ENCODE results near the gene SEPTIN10.

SEPTIN10 gene

DNA sequence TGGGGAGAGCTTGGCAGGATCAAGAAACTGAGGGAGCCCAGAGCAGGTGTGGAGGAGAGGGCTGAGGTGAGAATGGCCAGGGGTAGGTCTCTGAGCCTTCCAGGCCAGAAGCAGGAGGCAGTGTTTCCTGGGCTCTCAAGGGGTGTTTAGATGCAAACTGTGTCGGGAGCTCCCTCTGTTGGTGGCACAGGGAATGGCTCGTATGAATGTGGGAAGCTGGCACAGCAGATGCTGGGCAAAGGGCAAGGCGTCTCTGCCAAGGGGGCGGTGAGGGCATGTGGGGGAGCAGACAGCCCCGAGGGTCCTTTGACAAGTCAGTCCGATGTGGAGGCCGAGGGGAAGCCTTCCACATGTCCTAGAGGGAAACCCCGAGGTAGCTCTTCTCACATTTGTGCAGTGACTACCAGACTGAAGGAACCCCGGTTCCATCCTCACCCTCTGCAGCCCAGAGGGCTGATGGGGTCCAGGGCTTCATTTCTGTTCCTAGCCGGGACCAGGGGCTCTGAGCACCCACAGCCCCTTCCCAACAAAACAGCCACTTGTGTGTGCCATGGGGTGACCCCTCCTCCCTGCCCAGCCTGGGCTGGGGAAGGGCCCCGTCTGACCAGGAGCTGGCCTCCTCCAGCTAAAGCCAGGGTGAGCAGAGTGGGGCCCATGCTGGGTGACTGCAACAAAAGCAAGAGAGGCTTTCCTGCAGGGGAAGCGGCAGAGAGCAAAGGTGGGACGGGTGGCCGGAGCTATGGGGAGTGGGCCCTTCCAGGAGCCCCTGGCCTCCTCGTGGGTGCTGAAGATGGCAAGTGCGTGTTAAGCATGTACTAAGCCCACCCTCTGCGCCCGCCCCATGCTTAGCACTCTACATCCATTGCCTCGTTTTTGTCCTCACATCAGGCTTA is 103.4 kb downstream of the SEPTIN10 start:
- H3K9me3 ChIP-seq (ENCODE audit: control insufficient read depth, insufficient read depth, low read length): no peaks in the 10 kb centered on the region
- no CpG with 5 or more reads among the region's 19 CpGs for WGBS (ENCODE audit: insufficient coverage, insufficient read length)

DNA sequence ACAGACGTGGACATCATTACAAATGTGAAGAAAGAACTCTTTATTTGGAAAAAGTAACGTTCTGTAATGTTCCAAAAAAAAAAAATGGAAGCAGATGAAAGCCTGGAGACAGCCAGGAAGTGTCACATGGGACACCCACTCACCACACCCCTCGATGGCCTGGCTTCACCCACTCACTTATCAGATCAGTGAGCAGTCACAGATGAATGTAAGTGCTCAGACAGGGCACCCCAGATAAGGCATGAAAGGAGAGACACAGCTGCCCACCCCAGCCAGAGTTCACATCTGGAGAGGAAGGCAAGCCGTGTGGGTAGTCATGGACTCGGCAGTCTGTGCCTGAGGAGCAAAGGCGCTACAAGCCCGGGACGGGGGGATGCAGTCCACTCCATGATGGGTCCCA is 105.2 kb downstream of the SEPTIN10 start:
- no peak overlapping the region for H3K27ac ChIP-seq (ENCODE audit: low read length)
- no CpG with 5 or more reads among the region's 8 CpGs for WGBS (ENCODE audit: insufficient coverage, insufficient read length)

More for the DNA sequence above, 103.4 kb downstream of the SEPTIN10 start:
- H3K27ac ChIP-seq (ENCODE audit: low read length): no peak overlapping the region
- no peaks in the 10 kb centered on the region for H3K27me3 ChIP-seq (ENCODE audit: control insufficient read depth, insufficient read depth, low read length)
- no peaks in the 10 kb centered on the region for H3K36me3 ChIP-seq (ENCODE audit: control insufficient read depth, insufficient read depth, low read length)
- no peak overlapping the region for H3K4me3 ChIP-seq (ENCODE audit: low read length)
- peak; percentile 54 for DNase-seq (ENCODE audit: low read depth, low spot score)
- H3K4me1 ChIP-seq (ENCODE audit: control insufficient read depth, insufficient read depth, low read length): no peaks in the 10 kb centered on the region

DNA sequence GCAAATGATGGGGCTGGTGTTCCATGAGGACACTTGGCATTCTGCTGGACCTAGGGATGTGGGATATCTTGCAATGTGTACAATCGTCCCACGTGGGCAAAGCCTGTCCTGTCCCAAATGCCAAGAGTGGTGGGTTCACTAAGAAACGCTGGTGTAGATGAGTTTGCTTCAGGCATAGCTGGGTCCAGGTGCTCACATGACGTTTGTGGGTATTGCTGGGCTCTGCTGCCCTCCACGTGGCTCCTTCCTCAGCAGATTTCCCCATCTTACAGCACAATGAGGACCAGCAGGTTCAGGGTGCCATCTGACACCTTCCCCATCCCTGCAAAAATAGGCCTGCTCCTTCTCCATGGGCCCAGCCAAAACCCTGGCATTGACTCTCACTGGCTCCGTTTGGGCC is 105.9 kb downstream of the SEPTIN10 start:
- Histone ChIP-seq H3K9me3 (ENCODE audit: control insufficient read depth, insufficient read depth, low read length) (no peaks in the 10 kb centered on the region), H3K27me3 (ENCODE audit: control insufficient read depth, insufficient read depth, low read length) (no peaks in the 10 kb centered on the region), H3K27ac (ENCODE audit: low read length) (no peak overlapping the region), H3K4me1 (ENCODE audit: control insufficient read depth, insufficient read depth, low read length) (no peaks in the 10 kb centered on the region), H3K4me3 (ENCODE audit: low read length) (no peak overlapping the region), H3K36me3 (ENCODE audit: control insufficient read depth, insufficient read depth, low read length) (no peaks in the 10 kb centered on the region)
- WGBS (ENCODE audit: insufficient coverage, insufficient read length): no CpG with 5 or more reads among the region's 6 CpGs
- DNase-seq (ENCODE audit: low read depth, low spot score): no peak

More for the DNA sequence above, 105.2 kb downstream of the SEPTIN10 start:
- no peak overlapping the region for H3K4me3 ChIP-seq (ENCODE audit: low read length)
- H3K27me3 ChIP-seq (ENCODE audit: control insufficient read depth, insufficient read depth, low read length): no peaks in the 10 kb centered on the region
- DNase-seq (ENCODE audit: low read depth, low spot score): no peak
- no peaks in the 10 kb centered on the region for H3K36me3 ChIP-seq (ENCODE audit: control insufficient read depth, insufficient read depth, low read length)
- H3K4me1 ChIP-seq (ENCODE audit: control insufficient read depth, insufficient read depth, low read length): no peaks in the 10 kb centered on the region
- no peaks in the 10 kb centered on the region for H3K9me3 ChIP-seq (ENCODE audit: control insufficient read depth, insufficient read depth, low read length)

DNA sequence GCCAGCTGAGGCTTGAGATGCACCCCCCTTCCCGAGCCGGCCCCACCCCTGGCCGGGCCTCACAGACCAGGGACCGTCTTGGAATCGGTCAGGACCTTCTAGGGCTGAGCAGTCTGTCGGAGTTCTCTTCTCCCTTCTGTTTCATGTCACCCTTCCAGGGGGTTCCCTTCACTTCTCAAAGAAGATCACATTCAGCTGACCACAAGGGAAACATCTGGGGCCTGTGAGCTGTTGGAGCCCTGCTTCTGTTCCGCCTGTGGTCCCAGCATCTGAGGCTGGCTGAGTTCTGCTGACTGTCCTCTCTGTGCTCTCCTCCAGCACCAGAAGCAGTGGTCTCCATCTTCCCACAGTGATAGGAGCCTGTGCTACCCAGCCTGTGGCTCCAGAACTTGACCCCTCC is 106.5 kb downstream of the SEPTIN10 start:
- Histone ChIP-seq H3K4me1 (ENCODE audit: control insufficient read depth, insufficient read depth, low read length) (no peaks in the 10 kb centered on the region), H3K4me3 (ENCODE audit: low read length) (no peak overlapping the region), H3K36me3 (ENCODE audit: control insufficient read depth, insufficient read depth, low read length) (no peaks in the 10 kb centered on the region), H3K27ac (ENCODE audit: low read length) (no peak overlapping the region), H3K9me3 (ENCODE audit: control insufficient read depth, insufficient read depth, low read length) (no peaks in the 10 kb centered on the region), H3K27me3 (ENCODE audit: control insufficient read depth, insufficient read depth, low read length) (no peaks in the 10 kb centered on the region)
- no CpG with 5 or more reads among the region's 7 CpGs for WGBS (ENCODE audit: insufficient coverage, insufficient read length)
- no peak for DNase-seq (ENCODE audit: low read depth, low spot score)

GRCh38 chr2:109503191-109503590 is 110.6 kb downstream of the SEPTIN10 start:
- Histone ChIP-seq H3K27ac (ENCODE audit: low read length) (no peak overlapping the region), H3K36me3 (ENCODE audit: control insufficient read depth, insufficient read depth, low read length) (no peaks in the 10 kb centered on the region), H3K4me3 (ENCODE audit: low read length) (no peak overlapping the region), H3K4me1 (ENCODE audit: control insufficient read depth, insufficient read depth, low read length) (no peaks in the 10 kb centered on the region), H3K27me3 (ENCODE audit: control insufficient read depth, insufficient read depth, low read length) (no peaks in the 10 kb centered on the region), H3K9me3 (ENCODE audit: control insufficient read depth, insufficient read depth, low read length) (no peaks in the 10 kb centered on the region)
- DNase-seq (ENCODE audit: low read depth, low spot score): no peak
- no CpG with 5 or more reads among the region's 5 CpGs for WGBS (ENCODE audit: insufficient coverage, insufficient read length)

DNA sequence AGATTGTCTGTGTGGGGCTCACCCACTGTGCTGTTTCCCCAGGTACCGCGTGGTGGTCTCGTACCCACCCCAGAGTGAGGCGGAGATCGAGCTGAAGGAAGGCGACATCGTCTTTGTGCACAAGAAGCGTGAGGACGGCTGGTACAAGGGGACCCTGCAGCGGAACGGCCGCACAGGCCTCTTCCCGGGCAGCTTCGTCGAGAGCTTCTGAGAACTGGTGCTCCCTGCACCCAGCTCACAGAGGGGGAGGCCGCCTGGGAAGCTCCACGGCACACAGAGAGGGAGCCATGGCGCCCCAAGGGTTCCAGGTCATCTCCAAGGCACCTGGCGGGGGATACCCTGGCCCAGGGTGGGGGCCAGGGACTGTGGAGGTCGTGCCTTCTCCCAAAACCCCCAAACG is 112.3 kb downstream of the SEPTIN10 start:
- H3K36me3 ChIP-seq (ENCODE audit: control insufficient read depth, insufficient read depth, low read length): no peaks in the 10 kb centered on the region
- no peaks in the 10 kb centered on the region for H3K27me3 ChIP-seq (ENCODE audit: control insufficient read depth, insufficient read depth, low read length)
- no CpG with 5 or more reads among the region's 21 CpGs for WGBS (ENCODE audit: insufficient coverage, insufficient read length)
- no peaks in the 10 kb centered on the region for H3K4me1 ChIP-seq (ENCODE audit: control insufficient read depth, insufficient read depth, low read length)
- H3K9me3 ChIP-seq (ENCODE audit: control insufficient read depth, insufficient read depth, low read length): no peaks in the 10 kb centered on the region
- DNase-seq (ENCODE audit: low read depth, low spot score): no peak
- H3K4me3 ChIP-seq (ENCODE audit: low read length): no peak overlapping the region; the same call in 1 of the 2 replicates
- no peak overlapping the region for H3K27ac ChIP-seq (ENCODE audit: low read length)

DNA sequence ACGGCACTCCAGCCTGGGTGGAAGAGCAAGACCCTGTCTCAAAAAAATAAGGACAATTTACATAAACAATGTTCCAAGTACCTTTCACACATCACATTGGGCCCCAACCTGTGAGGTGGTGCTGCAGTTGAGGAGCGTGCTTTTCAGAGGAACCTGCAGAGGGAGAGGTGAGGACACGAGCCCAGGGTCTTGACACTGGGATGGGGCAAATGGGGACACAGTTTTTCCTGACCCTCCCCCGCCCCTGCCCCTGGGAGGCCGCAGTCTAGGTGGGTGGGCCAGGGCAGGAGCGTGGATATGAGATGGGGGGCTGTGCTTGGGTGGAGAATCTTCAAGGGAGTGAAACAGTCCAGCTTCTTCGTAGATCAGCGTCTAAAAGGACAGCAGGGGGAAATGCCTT is 112.9 kb downstream of the SEPTIN10 start:
- WGBS (ENCODE audit: insufficient coverage, insufficient read length): no CpG with 5 or more reads among the region's 8 CpGs
- H3K27ac ChIP-seq (ENCODE audit: low read length): no peak overlapping the region
- H3K27me3 ChIP-seq (ENCODE audit: control insufficient read depth, insufficient read depth, low read length): no peaks in the 10 kb centered on the region
- DNase-seq (ENCODE audit: low read depth, low spot score): no peak
- no peaks in the 10 kb centered on the region for H3K36me3 ChIP-seq (ENCODE audit: control insufficient read depth, insufficient read depth, low read length)
- H3K9me3 ChIP-seq (ENCODE audit: control insufficient read depth, insufficient read depth, low read length): no peaks in the 10 kb centered on the region
- no peaks in the 10 kb centered on the region for H3K4me1 ChIP-seq (ENCODE audit: control insufficient read depth, insufficient read depth, low read length)
- no peak overlapping the region for H3K4me3 ChIP-seq (ENCODE audit: low read length)

- no peaks in the 10 kb centered on the region for H3K9me3 ChIP-seq (ENCODE audit: control insufficient read depth, insufficient read depth, low read length)
- H3K4me3 ChIP-seq (ENCODE audit: low read length): no peak overlapping the region
- DNase-seq (ENCODE audit: low read depth, low spot score): no peak
- H3K27ac ChIP-seq (ENCODE audit: low read length): no peak overlapping the region
- H3K27me3 ChIP-seq (ENCODE audit: control insufficient read depth, insufficient read depth, low read length): no peaks in the 10 kb centered on the region
- no peaks in the 10 kb centered on the region for H3K4me1 ChIP-seq (ENCODE audit: control insufficient read depth, insufficient read depth, low read length)
- no peaks in the 10 kb centered on the region for H3K36me3 ChIP-seq (ENCODE audit: control insufficient read depth, insufficient read depth, low read length)
- WGBS (ENCODE audit: insufficient coverage, insufficient read length): no CpG with 5 or more reads among the region's 5 CpGs
Measured at GRCh38 chr2:109499566-109499965, 114.2 kb downstream of the SEPTIN10 start.

DNA sequence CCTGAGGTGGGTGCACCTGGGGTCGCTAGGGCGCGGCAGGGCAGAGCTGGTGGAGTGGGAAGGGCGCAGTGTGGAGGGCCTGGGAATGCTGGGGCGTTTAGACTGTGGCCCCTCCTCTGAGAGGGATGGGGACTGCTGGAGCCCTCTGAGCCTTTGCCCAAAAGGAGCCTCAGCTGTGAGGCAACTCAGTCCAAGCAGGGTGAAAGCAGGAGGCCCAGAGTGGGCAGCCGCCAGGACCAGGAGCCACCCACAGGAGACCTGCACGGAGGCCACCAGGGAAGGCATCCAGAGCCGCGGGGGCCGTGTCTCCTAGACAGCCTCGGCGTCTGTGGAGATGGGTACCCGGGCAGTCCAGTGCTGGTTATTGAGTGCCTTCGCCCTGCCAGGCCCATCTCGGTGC is 114.9 kb downstream of the SEPTIN10 start:
- no CpG with 5 or more reads among the region's 15 CpGs for WGBS (ENCODE audit: insufficient coverage, insufficient read length)
- Histone ChIP-seq H3K9me3 (ENCODE audit: control insufficient read depth, insufficient read depth, low read length) (no peaks in the 10 kb centered on the region), H3K27ac (ENCODE audit: low read length) (no peak overlapping the region), H3K27me3 (ENCODE audit: control insufficient read depth, insufficient read depth, low read length) (no peaks in the 10 kb centered on the region), H3K36me3 (ENCODE audit: control insufficient read depth, insufficient read depth, low read length) (no peaks in the 10 kb centered on the region), H3K4me1 (ENCODE audit: control insufficient read depth, insufficient read depth, low read length) (no peaks in the 10 kb centered on the region), H3K4me3 (ENCODE audit: low read length) (no peak overlapping the region)
- no peak for DNase-seq (ENCODE audit: low read depth, low spot score)

DNA sequence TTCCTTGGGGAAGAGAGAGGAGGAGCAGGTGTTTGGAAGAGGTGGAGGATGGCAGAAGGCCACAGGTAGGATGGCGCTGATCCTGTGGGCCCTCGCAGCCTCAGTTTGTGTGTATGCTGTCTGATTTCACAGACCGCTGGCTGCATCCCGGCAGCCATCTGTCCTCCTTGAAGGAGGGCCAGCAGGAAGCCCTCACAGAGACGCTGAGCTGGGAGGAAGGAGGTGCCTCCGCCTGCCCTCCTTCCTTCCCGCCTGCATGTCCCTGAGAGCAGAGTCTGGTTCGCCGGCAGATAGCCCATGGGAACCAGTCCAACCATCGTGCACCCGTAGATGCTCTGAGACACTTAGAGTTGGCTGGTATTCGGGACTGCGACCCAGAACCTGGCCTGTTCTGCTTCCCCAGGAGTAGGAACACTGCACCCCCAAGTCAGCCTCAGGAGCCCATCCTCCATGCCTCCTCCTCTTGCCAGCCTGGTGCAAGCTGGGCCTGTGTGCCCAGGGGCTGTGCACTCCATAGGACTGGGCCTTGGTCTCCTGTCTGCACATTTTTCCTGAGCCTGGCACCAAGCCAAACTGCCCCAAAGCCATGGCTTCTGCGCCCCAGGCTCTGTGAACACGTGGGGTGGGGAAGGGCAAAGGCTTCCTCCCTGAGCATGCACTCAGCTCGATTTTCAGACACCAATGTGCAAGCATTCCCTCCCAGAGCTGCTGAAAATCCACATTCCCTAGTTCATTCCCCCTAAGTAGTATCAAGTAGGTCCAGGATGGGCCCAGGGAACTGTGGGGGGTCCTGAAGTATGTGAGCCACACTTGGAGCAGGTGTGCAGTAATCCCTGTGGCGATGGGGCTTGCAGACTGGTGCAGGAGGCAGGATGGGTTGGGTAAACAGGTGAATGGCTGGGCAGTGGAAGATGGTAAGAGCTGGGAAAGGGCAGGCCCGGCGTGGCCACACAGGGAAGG is 115.6 kb downstream of the SEPTIN10 start:
- no peaks in the 10 kb centered on the region for H3K27me3 ChIP-seq (ENCODE audit: control insufficient read depth, insufficient read depth, low read length)
- no peak overlapping the region for H3K27ac ChIP-seq (ENCODE audit: low read length)
- no peaks in the 10 kb centered on the region for H3K9me3 ChIP-seq (ENCODE audit: control insufficient read depth, insufficient read depth, low read length)
- no CpG with 5 or more reads among the region's 19 CpGs for WGBS (ENCODE audit: insufficient coverage, insufficient read length)
- no peak for DNase-seq (ENCODE audit: low read depth, low spot score)
- H3K4me1 ChIP-seq (ENCODE audit: control insufficient read depth, insufficient read depth, low read length): no peaks in the 10 kb centered on the region
- H3K36me3 ChIP-seq (ENCODE audit: control insufficient read depth, insufficient read depth, low read length): no peaks in the 10 kb centered on the region
- H3K4me3 ChIP-seq (ENCODE audit: low read length): no peak overlapping the region

Measured in iPS DF 6.9 (cell line).